ENCODE measurements around the gene EFNB3. TPM values are rescaled to one million over a fixed set of nuclear protein-coding genes. Genes with fewer than 3 reads are reported as not detected.

The EFNB3 gene
- total and polyA plus RNA-seq, 2 of the 13 experiments (the other 11 are each of a cell fraction or from before 2014, with no cell fraction given), result 0.07 to 0.25 TPM

- Histone ChIP-seq H3K9ac (ENCODE audit: insufficient read depth, low read depth, low read length) (no peak overlapping the region), H2AFZ (ENCODE audit: low read length) (no peak overlapping the region), H3K4me2 (ENCODE audit: low read depth, low read length) (no peak overlapping the region), H4K20me1 (ENCODE audit: insufficient read depth, low read length) (no peaks in the 10 kb centered on the region), H3K27ac (ENCODE audit: extremely low read length, insufficient read depth, low read length) (no peak overlapping the region), H3K79me2 (ENCODE audit: insufficient read depth, low read length) (no peaks in the 10 kb centered on the region), H3K27me3 (ENCODE audit: control insufficient read depth in 1 of 2, insufficient read depth in 2 of 2, low read length in 2 of 2) (no peaks in the 10 kb centered on the region; a peak in 1 of 5 replicates), H3K4me1 (ENCODE audit: insufficient read depth, low read length) (no peaks in the 10 kb centered on the region), H3K36me3 (replicated peaks in 1 of 2; ENCODE audit: control insufficient read depth in 1 of 2, insufficient read depth in 2 of 2, low read length in 2 of 2) (peaks cover 17 to 24% of the 10 kb centered on the region in 2 experiments; a peak in 4 of 5 replicates), H3K4me3 (replicated peaks in 1 of 3; ENCODE audit: insufficient read depth in 1 of 3, low read depth in 2 of 3, low read length in 3 of 3) (no peak overlapping the region), H3K9me3 (ENCODE audit: low read length) (peaks cover 7% of the 10 kb centered on the region; the same call in 1 of the 2 replicates)
- no TSS peak for BruUV-seq (replicated peaks)
- ATAC-seq (no peak), DNase-seq (ENCODE audit: low spot score) (no peak), FAIRE-seq (no peak)
- WGBS (ENCODE audit: low lambda C conversion rate), result 92% methylated on average over 5 of the region's 5 CpGs
- in situ Hi-C loops (cut with HindIII; ENCODE audit: extremely low pct_ligation_motif_present, low pct_unique_long_range_greater_than_20kb), result no loop called here
- ChIA-PET CTCF (ENCODE audit: low intra/inter-chr PET ratio, low total read pairs) (no interaction called here), POLR2A (interaction anchor here (0.5 to 1.8 kb wide), 3 partner anchors 11 to 229 kb away, joined by 3 to 5 read pairs (median 4); partner anchors contain the start of gene TP53)
- TF ChIP-seq ZNF501 (CRISPR knock-in tag; IDR thresholded peaks at IDR 0.05) (no peak), CREM (IDR thresholded peaks at IDR 0.05) (no peak), CREM (CRISPR knock-in tag; IDR thresholded peaks at IDR 0.05) (no peak), GFI1 (CRISPR knock-in tag; IDR thresholded peaks at IDR 0.05; ENCODE audit: borderline replicate concordance) (no peak), ZNF12 (CRISPR knock-in tag; IDR thresholded peaks at IDR 0.05) (no peak), ZFY (CRISPR knock-in tag; IDR thresholded peaks at IDR 0.05) (no peak), CREB3 (CRISPR knock-in tag; IDR thresholded peaks at IDR 0.05) (no peak), ELF3 (CRISPR knock-in tag; IDR thresholded peaks at IDR 0.05) (no peak), ZNF766 (CRISPR knock-in tag; IDR thresholded peaks at IDR 0.05; ENCODE audit: borderline replicate concordance) (no peak), ZNF260 (CRISPR knock-in tag; IDR thresholded peaks at IDR 0.05; ENCODE audit: borderline replicate concordance, low read depth) (no peak), ZSCAN30 (CRISPR knock-in tag; IDR thresholded peaks at IDR 0.05) (no peak), ZBTB3 (CRISPR knock-in tag; IDR thresholded peaks at IDR 0.05; ENCODE audit: borderline replicate concordance, low read depth) (no peak), PBX3 (CRISPR knock-in tag; IDR thresholded peaks at IDR 0.05; ENCODE audit: borderline replicate concordance) (no peak), ZSCAN22 (CRISPR knock-in tag; IDR thresholded peaks at IDR 0.05) (no peak), POLR2AphosphoS2 (IDR thresholded peaks at IDR 0.05; ENCODE audit: low read depth, low read length) (no peak), RXRA (CRISPR knock-in tag; IDR thresholded peaks at IDR 0.05) (no peak)
- TF ChIP-seq, protein P1, sequence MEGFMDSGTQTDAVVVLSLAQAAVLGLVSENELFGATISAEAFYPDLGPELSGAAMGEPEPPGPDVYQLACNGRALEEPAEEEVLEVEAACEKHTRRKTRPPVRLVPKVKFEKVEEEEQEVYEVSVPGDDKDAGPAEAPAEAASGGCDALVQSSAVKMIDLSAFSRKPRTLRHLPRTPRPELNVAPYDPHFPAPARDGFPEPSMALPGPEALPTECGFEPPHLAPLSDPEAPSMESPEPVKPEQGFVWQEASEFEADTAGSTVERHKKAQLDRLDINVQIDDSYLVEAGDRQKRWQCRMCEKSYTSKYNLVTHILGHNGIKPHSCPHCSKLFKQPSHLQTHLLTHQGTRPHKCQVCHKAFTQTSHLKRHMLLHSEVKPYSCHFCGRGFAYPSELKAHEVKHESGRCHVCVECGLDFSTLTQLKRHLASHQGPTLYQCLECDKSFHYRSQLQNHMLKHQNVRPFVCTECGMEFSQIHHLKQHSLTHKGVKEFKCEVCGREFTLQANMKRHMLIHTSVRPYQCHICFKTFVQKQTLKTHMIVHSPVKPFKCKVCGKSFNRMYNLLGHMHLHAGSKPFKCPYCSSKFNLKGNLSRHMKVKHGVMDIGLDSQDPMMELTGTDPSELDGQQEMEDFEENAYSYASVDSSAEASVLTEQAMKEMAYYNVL (CRISPR knock-in tag; IDR thresholded peaks at IDR 0.05; ENCODE audit: borderline replicate concordance), result no peak
- TF ChIP-seq, protein P2, sequence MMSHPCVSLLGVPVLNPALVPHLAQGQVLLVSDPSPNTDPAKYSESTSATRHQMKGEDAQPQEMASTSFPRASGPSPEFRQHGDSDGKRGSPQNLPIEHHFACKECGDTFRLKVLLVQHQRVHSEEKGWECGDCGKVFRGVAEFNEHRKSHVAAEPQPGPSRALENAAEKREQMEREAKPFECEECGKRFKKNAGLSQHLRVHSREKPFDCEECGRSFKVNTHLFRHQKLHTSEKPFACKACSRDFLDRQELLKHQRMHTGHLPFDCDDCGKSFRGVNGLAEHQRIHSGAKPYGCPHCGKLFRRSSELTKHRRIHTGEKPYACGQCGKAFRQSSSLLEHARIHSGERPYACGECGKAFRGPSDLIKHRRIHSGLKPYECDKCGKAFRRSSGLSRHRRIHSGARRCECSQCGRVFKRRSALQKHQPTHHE (CRISPR knock-in tag; IDR thresholded peaks at IDR 0.05; ENCODE audit: borderline replicate concordance), result no peak
- intact Hi-C loops (cut with micrococcal nuclease; ENCODE audit: unreplicated experiment), result no loop called here
Observed at GRCh38 chr17:7676533-7676932, 28.5 kb upstream of the EFNB3 start.

Data from HepG2 (cell line).